ENCODE measurements around the gene SYCP2.
"Not testable (repeated sequence)": the region's sequence is repeated elsewhere in the genome, so short reads cannot be mapped to it uniquely, and the experiment has no call there.

The SYCP2 gene

DNA sequence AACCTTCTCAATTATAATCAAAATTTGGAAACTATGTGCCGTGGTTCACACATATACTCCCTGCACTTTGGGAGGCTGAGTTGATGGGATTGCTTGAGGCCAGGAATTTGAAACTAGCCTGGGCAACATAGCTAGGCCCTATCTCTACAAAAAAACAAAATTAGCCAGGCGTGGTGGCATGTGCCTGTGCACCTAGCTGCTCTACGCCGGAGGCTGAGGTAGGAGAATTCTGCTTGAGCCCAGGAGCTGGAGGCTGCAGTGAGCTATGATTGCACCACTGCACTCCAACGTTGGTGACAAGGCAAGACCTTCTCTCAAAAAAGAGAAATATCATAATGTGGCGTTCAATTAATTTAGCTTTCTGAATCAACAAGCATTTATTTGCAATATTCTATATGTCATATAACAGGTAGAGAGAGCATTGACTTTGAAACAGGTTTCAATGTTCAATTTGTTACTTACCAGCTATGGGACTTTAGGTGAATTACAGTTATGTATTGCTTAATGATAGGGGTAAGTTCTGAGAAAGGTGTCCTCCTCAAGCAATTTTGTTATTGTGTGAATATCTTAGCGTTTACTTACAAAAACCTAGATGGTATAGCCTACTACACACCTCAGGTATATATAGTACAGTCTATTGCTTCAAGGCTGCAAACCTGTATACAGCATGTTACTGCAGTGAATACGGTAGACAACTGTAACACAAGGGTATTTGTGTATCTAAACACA lies 2.2 kb upstream of the SYCP2 start:
- H3K9me3 Mint-ChIP-seq, result no peaks in the 10 kb centered on the region
- H3K4me3 Mint-ChIP-seq, result no peak overlapping the region
- H3K36me3 Mint-ChIP-seq, result peaks cover 1% of the 10 kb centered on the region
- peaks cover 38% of the 10 kb centered on the region for H3K4me1 Mint-ChIP-seq
- no peaks in the 10 kb centered on the region for H3K27me3 Mint-ChIP-seq
- no peak overlapping the region for H3K27ac Mint-ChIP-seq

DNA sequence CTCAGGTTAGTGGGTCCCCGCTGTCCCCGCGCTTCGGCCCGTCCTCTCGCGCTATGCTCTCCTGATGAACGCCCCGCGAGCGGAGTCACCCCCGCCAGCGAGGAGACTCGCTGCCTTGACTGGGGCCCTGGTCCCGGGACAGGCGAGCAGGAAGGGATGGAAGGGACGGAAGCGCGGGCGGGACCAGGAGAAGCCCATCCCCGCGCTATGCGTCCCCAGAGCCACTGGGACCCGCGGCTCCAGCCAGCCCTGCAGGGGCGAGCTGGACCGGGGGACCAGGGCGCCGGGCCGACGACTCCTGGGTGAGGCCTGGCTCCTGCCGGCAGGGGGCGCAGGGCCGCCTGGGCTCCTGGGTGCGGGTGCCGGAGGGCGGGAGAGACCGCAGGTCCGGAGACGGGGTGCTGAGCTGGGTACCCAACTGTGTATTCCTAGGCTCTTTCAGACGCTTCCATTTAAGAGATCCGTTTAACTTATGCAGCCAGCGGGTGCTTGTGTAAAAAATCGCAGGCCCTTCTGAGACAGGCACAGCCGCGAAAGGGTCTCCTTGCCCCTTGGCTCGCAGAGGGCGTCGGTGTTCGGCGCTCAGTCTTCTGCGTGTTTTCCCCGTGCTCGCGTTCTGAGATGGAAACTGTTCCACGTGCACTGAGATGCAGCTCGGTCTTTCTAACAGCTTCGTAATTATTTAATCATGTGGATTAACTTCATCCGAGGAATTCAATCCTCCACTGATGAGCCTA lies 580 bp upstream of the SYCP2 start:
- Mint-ChIP-seq H3K4me3 (peak overlapping the region; percentile 82), H3K9me3 (no peaks in the 10 kb centered on the region), H3K27ac (no peak overlapping the region), H3K27me3 (no peaks in the 10 kb centered on the region), H3K4me1 (peaks cover 38% of the 10 kb centered on the region), H3K36me3 (peaks cover 1% of the 10 kb centered on the region)

DNA sequence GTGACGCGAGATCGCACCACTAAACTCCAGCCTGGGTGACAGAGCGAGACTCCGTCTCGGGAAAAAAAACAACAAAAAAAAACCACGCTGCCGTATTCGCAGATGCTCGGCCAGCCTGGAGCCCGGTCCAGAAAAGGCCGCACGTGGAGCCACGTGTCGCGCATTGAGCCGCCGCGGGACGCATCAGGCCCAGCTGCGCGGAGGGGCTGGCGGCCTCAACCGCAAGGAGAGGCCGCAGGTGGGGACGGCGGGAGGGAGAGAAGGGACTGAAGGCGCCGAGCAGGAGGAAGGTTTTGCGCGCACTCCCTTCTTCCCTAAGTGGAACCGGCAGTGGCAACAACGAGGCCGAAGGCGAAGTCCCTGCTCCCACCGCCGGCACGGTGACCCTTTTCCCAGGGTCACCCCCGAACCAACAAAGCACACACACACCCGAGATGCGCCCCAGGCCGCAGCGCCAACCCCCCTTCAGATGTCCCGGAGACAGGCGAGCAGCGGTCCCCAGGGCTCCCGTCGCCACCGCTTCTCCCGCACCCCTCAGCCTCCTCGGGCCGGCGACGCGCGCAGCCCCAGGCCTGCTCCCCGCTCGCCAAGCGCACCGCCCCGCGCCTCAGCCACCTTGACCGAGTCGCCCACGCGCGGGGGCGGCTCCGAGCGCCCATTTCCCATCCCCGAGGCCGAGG lies 681 bp downstream of the SYCP2 start:
- H3K9me3 Mint-ChIP-seq, result no peaks in the 10 kb centered on the region
- H3K27ac Mint-ChIP-seq, result no peak overlapping the region
- peak overlapping the region; percentile 59 for H3K4me3 Mint-ChIP-seq
- peaks cover 1% of the 10 kb centered on the region for H3K36me3 Mint-ChIP-seq
- no peaks in the 10 kb centered on the region for H3K27me3 Mint-ChIP-seq
- peaks cover 26% of the 10 kb centered on the region for H3K4me1 Mint-ChIP-seq

DNA sequence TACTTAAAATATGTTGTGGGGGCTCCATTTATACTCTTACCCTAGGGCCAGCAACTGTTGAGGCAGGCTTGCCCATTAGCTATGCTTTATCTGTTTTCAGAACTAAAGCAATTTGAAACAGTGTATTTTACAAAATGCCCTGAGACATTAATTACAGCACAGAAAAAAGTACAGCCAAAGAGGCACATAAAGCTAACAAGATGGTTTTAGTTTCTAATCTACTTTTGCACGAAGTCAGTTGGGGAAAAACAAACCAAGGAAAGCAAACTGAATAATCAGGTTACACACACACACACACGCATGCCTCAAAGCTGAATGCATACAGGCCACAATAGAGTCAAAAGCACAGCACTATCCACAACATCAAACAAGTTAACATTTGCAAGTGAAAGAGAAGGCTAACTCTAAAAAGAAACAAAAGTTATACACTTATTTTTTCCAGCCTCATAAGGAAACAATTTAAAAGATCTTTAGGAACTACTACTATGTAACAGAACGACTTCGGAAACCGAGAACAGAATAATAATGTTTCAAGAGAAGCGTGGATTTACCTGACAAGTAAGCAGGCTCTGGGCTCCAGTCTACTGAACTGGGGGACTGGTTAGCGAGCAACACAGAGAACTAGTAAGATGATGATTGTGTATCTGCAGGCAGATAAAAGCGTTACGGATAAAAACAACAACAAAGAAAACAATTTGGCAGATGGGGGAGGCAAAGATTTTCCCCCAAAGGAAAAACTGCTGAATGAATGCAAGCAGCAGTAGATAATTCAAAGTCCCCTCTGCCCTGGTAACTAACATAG lies 1.7 kb downstream of the SYCP2 start:
- no peaks in the 10 kb centered on the region for H3K9me3 Mint-ChIP-seq
- H3K36me3 Mint-ChIP-seq, result peaks cover 1% of the 10 kb centered on the region
- peaks cover 15% of the 10 kb centered on the region for H3K4me1 Mint-ChIP-seq
- H3K4me3 Mint-ChIP-seq, result peak overlapping the region; percentile 77
- peak overlapping the region; percentile 9 for H3K27ac Mint-ChIP-seq
- no peaks in the 10 kb centered on the region for H3K27me3 Mint-ChIP-seq

DNA sequence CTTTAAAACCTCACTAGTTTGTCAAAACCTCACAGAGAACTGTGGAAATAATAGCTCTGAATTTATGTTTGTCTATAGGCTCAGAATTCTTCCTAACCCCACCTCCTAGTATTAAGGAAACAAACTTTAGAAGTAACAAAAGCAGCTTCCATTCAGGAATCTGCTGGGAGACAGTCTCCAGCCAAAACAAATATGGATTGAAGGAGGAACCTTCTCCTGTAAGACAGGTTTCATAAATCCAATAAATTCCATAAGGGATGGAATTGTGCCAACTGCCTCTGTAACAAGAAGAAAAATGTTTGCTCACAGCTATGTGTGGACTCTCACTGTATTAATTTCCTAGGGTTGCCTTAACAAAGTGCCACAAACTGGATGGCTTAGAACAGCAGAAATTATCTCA lies 7.5 kb downstream of the SYCP2 start:
- peaks cover 1% of the 10 kb centered on the region for H3K27me3 Mint-ChIP-seq
- H3K27ac Mint-ChIP-seq, result no peak overlapping the region
- H3K4me3 Mint-ChIP-seq, result no peak overlapping the region
- H3K36me3 Mint-ChIP-seq, result no peaks in the 10 kb centered on the region
- H3K9me3 Mint-ChIP-seq, result no peaks in the 10 kb centered on the region
- no peaks in the 10 kb centered on the region for H3K4me1 Mint-ChIP-seq

DNA sequence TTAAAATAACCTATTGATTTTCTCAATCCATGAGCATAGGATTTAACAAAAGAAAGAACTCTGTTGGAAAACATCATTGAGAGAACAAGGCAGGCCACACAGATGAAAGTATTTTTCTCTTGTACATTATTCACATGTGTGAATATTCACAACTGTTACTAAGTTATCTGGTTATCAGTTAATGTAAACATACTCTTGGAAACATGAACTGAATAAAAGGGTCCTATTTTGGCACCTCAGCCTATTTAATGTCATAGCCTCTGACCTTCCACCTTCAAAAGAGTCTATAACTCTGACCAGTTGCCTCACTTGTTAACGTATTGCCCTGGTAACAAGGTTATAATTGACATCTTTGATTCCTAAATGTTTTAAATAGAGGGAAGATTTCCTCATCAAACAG lies 8.1 kb downstream of the SYCP2 start:
- H3K27ac Mint-ChIP-seq, result no peak overlapping the region
- H3K4me1 Mint-ChIP-seq, result no peaks in the 10 kb centered on the region
- H3K36me3 Mint-ChIP-seq, result no peaks in the 10 kb centered on the region
- peaks cover 1% of the 10 kb centered on the region for H3K27me3 Mint-ChIP-seq
- no peaks in the 10 kb centered on the region for H3K9me3 Mint-ChIP-seq
- no peak overlapping the region for H3K4me3 Mint-ChIP-seq

DNA sequence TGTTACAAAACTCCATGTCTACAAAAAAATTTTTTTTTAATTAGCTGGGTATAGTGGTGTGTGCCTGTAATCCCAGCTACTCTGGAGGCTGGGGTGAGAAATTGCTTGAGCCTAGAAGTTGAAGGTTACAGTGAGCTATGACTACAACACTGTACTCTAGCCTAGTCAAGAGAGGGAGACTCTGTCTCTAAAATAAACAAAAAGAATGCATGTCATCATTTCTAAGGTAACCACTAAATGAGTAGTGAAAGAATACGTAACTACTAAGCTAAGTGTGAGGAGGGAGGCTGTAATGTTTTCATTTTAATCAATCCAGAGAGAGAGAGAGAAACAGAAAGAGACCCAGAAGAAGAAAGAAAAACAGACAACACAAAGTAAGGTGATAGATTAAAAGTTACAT lies 9.9 kb downstream of the SYCP2 start:
- Mint-ChIP-seq H3K27ac (no peak overlapping the region), H3K9me3 (no peaks in the 10 kb centered on the region), H3K4me1 (no peaks in the 10 kb centered on the region), H3K27me3 (peaks cover 1% of the 10 kb centered on the region), H3K4me3 (no peak overlapping the region), H3K36me3 (no peaks in the 10 kb centered on the region)

DNA sequence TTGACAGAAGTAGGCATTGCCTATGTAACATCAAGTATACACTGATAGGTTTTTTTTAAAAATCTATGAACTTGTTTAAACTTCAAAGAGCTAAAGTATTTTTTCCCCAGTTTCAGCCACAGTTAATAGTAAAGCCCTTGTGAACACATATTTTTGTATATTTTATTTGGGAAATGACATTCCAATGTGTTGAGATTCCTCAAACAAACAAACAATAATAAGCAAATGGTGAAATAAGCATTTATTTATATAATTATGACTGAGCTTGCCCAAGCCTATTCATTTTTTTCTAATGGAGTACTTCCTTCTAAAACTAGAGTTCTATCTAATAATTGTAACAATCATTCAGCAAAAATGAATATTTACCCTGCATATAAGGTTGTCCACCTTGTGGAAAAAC lies 12.5 kb downstream of the SYCP2 start:
- Mint-ChIP-seq H3K9me3 (no peaks in the 10 kb centered on the region), H3K36me3 (no peaks in the 10 kb centered on the region), H3K27ac (no peak overlapping the region), H3K4me1 (no peaks in the 10 kb centered on the region), H3K4me3 (no peak overlapping the region), H3K27me3 (peaks cover 1% of the 10 kb centered on the region)

DNA sequence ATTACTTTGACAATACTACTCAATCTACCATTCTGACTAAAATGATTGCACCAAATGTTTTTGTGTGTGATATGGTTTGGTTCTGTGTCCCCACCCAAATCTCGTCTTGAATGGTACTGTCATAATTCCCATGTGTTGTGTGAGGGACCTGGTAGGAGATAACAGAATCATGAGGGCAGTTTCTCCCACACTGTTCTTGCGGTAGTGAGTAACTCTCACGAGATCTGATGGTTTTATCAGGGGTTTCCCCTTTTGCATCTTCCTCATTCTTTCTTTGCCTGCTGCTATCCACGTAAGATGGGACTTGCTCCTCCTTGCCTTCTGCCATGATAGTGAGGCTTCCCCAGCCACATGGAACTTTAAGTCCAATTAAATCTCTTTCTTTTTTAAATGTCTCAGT lies 20.8 kb downstream of the SYCP2 start:
- Mint-ChIP-seq H3K9me3 (no peaks in the 10 kb centered on the region), H3K27me3 (peaks cover 1% of the 10 kb centered on the region), H3K4me1 (no peaks in the 10 kb centered on the region), H3K4me3 (no peak overlapping the region), H3K36me3 (no peaks in the 10 kb centered on the region), H3K27ac (no peak overlapping the region)

DNA sequence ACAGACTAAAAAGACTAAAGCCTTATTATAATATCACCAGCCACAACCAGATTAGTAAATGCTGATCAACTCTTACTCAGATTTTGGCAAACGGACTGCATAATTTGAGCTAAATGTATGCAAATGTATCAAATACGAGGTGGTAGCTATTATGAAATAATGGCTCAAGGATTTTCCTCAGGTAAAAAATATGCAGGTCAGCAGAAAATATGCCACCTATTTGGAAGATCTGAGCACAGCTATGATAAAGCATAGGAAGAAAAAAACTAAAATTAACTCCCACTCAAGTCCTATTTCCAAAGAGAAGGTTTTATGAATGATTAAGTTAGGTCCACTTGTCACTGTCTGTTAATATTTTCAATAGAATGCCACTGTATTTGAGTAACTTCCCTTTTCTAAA lies 22.4 kb downstream of the SYCP2 start:
- H3K27me3 Mint-ChIP-seq, result peaks cover 1% of the 10 kb centered on the region
- no peaks in the 10 kb centered on the region for H3K9me3 Mint-ChIP-seq
- H3K4me1 Mint-ChIP-seq, result no peaks in the 10 kb centered on the region
- no peak overlapping the region for H3K4me3 Mint-ChIP-seq
- H3K36me3 Mint-ChIP-seq, result no peaks in the 10 kb centered on the region
- no peak overlapping the region for H3K27ac Mint-ChIP-seq

DNA sequence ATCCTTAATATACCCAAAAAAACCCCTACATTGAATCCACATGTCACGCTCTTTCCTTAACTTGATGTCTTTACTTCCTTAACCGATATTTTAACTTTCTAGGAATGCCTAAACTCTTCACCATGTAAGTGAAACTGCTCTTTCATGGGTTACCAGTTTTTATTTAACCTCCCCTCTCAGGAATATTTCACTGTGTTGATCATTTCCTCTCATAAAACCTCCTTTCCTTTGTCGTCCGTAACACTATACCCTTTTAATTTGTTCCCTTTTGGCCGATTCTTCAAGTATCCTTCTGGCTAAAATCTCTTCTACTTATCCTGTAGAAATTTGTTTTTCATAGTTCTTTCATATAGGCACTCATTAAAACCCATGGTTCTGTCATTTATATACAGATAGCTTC lies 24.6 kb downstream of the SYCP2 start:
- Mint-ChIP-seq H3K4me1 (no peaks in the 10 kb centered on the region), H3K4me3 (no peak overlapping the region), H3K27ac (no peak overlapping the region), H3K36me3 (peaks cover 2% of the 10 kb centered on the region), H3K27me3 (peaks cover 1% of the 10 kb centered on the region), H3K9me3 (no peaks in the 10 kb centered on the region)

DNA sequence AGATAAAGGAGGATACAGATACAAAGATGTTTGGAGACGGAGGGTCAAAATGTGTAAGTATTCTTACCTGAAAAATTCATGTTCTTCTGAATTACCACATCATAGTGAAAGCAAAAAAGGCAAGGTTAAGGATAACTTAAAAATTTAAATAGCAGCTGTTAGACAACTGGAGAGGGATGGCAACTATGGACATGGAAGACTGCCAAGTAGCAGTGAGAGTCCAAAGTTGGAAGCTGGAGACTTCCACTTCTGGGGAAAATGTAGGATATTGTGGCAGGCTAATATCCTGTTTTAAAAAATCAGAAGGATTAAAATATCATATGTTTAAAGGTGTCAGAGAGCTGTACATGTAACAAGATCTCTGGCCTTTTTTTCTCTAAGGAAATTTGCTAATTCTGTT lies 29.8 kb downstream of the SYCP2 start:
- Mint-ChIP-seq H3K9me3 (no peaks in the 10 kb centered on the region), H3K4me1 (no peaks in the 10 kb centered on the region), H3K27me3 (no peaks in the 10 kb centered on the region), H3K36me3 (peaks cover 2% of the 10 kb centered on the region), H3K27ac (no peak overlapping the region), H3K4me3 (no peak overlapping the region)

DNA sequence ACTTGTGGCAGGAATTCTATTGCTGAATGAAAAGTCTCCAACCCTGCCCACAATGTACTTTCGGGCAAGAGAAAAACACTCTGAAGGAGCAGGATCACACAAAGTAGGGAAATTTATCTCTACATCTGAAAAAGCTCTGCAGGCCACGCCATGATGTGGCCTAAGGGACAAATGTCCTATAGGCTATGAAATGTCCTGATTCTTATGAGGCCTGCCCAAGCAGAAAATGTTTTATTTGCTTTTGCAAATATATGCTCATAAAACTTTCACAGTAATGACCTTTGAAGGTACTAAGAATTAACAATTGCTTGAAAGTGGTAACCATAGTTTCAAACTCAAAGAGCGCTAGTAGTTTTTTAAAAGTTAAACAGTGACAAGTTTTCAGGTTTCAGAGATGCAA lies 31.0 kb downstream of the SYCP2 start:
- Mint-ChIP-seq H3K9me3 (no peaks in the 10 kb centered on the region), H3K27me3 (peaks cover 1% of the 10 kb centered on the region), H3K36me3 (peaks cover 3% of the 10 kb centered on the region), H3K4me1 (no peaks in the 10 kb centered on the region), H3K4me3 (no peak overlapping the region), H3K27ac (no peak overlapping the region)

DNA sequence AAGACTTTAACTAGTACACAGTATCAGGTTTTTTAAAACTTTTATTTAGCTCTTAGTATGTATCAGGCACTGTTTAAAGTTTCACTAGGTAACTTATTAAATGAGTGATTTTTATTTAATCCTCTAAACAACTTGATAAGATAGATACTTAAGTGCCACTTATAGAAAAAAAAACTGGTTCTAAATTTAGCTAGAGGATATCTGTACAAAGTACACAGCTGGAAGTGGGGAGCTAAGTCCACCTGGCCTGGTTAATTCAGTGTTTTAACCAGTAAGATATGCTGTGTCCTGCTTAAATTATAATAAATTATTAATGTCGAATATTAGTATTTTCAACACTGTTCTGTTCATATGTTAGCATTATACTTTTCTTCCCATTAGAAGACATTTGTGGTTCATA lies 37.5 kb downstream of the SYCP2 start:
- peaks cover 2% of the 10 kb centered on the region for H3K27me3 Mint-ChIP-seq
- no peak overlapping the region for H3K27ac Mint-ChIP-seq
- H3K4me1 Mint-ChIP-seq, result no peaks in the 10 kb centered on the region
- peaks cover 2% of the 10 kb centered on the region for H3K36me3 Mint-ChIP-seq
- H3K9me3 Mint-ChIP-seq, result no peaks in the 10 kb centered on the region
- no peak overlapping the region for H3K4me3 Mint-ChIP-seq

DNA sequence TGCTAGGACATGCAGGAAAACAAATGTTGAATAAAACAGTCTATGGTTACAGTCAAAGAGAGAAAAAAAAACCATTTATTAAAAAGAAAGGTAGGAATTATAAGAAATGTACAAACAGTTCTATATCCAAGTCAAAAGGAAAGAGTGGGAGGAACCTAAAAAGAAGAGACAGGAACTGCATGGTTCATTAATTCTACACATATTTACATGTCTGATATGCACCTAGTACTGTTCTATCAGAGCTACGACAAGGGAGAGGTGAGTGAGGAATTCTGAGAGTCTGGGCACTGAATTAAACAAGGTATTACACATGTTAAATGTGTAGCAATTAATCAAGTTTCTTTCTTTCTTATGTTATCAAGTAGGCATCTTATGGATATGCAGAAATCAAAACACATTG lies 41.9 kb downstream of the SYCP2 start:
- Mint-ChIP-seq H3K27me3 (no peaks in the 10 kb centered on the region), H3K4me3 (no peak overlapping the region), H3K9me3 (no peaks in the 10 kb centered on the region), H3K4me1 (no peaks in the 10 kb centered on the region), H3K36me3 (no peaks in the 10 kb centered on the region), H3K27ac (no peak overlapping the region)

DNA sequence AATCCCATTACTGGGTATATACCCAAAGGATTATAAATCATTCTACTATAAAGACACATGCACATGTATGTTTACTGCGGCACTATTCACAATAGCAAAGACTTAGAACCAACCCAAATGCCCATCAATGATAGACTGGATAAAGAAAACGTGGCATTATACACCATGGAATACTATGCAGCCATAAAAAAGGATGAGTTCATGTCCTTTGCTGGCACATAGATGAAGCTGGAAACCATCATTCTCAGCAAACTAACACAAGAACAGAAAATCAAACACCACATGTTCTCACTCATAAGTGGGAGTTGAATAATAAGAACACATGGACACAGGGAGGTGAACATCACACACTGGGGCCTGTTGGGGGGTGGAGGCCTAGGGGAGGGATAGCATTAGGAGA lies 43.4 kb downstream of the SYCP2 start:
- not testable (repeated sequence) for H3K36me3 Mint-ChIP-seq, H3K4me3 Mint-ChIP-seq, H3K27me3 Mint-ChIP-seq, H3K27ac Mint-ChIP-seq, H3K9me3 Mint-ChIP-seq, H3K4me1 Mint-ChIP-seq

Measured in activated naive CD4-positive, alpha-beta T cell treated with anti-CD3 and anti-CD28 coated beads, Interleukin-2, amount 50 U/mL, for 24 hours (primary cell).